H9 (cell line): ENCODE results near the gene RPGR. TPM values are rescaled to one million over a fixed set of nuclear protein-coding genes. Genes with fewer than 3 reads are reported as not detected.
A peak's percentile ranks its signal among the peaks of the same experiment; 100 is the strongest.

Experiments used
- DNase-seq: peaks from one replicate; pipeline ENCODE4 v3.0.0-alpha.2; 2017
- H2AFZ ChIP-seq: one replicate; pipeline ENCODE4 v1.6.1; 2013; ENCODE audit warnings: mild to moderate bottlenecking, low read length, control low read depth, moderate library complexity
- H2AK5ac ChIP-seq: 2 replicates; pipeline ENCODE4 v1.6.1; 2013; ENCODE audit warnings: low read length, control low read depth, mixed read lengths; ENCODE audit not compliant: insufficient read length
- H2BK120ac ChIP-seq: one replicate; pipeline ENCODE4 v1.6.1; 2013; ENCODE audit warnings: low read depth, mild to moderate bottlenecking, low read length, control low read depth, inconsistent platforms; ENCODE audit not compliant: poor library complexity, severe bottlenecking
- H2BK12ac ChIP-seq: 2 replicates; pipeline ENCODE4 v1.6.1; 2013; ENCODE audit warnings: low read length, control low read depth, mixed read lengths, low read depth; ENCODE audit not compliant: insufficient read length
- H2BK15ac ChIP-seq: 2 replicates; pipeline ENCODE4 v1.6.1; 2013; ENCODE audit warnings: low read depth, low read length, control low read depth
- H2BK20ac ChIP-seq: one replicate; pipeline ENCODE4 v1.6.1; 2013; ENCODE audit warnings: low read depth, mild to moderate bottlenecking, low read length, control low read depth, inconsistent platforms; ENCODE audit not compliant: poor library complexity, severe bottlenecking
- H2BK5ac ChIP-seq: 2 replicates; pipeline ENCODE4 v1.6.1; 2013; ENCODE audit warnings: low read length, control low read depth, mixed read lengths; ENCODE audit not compliant: insufficient read length
- H3K14ac ChIP-seq: 2 replicates; pipeline ENCODE4 v1.6.1; 2013; ENCODE audit warnings: low read length, control low read depth; ENCODE audit not compliant: insufficient read depth
- H3K18ac ChIP-seq: 2 replicates; pipeline ENCODE4 v1.6.1; 2013; ENCODE audit warnings: low read depth, mild to moderate bottlenecking, mixed read lengths, low read length, control low read depth; ENCODE audit not compliant: insufficient read length
- H3K23ac ChIP-seq: 2 replicates; pipeline ENCODE4 v1.6.1; 2013; ENCODE audit warnings: low read length, control low read depth, mixed read lengths, low read depth; ENCODE audit not compliant: insufficient read length
- H3K23me2 ChIP-seq: 2 replicates; pipeline ENCODE4 v1.6.1; 2013; ENCODE audit warnings: low read depth, mild to moderate bottlenecking, mixed read lengths, low read length, control low read depth; ENCODE audit not compliant: insufficient read length, poor library complexity, severe bottlenecking
- H3K27ac ChIP-seq: 2 replicates; pipeline ENCODE4 v1.5.1; 2013; ENCODE audit warnings: low read length, control low read depth, mixed read lengths, low read depth; ENCODE audit not compliant: insufficient read length
- H3K27me3 ChIP-seq: 2 replicates; pipeline ENCODE4 v1.6.1; 2013; ENCODE audit warnings: low read length, control low read depth, inconsistent platforms; ENCODE audit not compliant: insufficient read depth
- H3K4ac ChIP-seq: 2 replicates; pipeline ENCODE4 v1.6.1; 2013; ENCODE audit warnings: low read depth, mild to moderate bottlenecking, control low read depth, inconsistent platforms, low read length, moderate library complexity
- H3K4me1 ChIP-seq: 2 replicates; pipeline ENCODE4 v1.6.1; 2013; ENCODE audit warnings: low read length, control low read depth, inconsistent platforms; ENCODE audit not compliant: insufficient read depth
- H3K4me2 ChIP-seq: 2 replicates; pipeline ENCODE4 v1.6.1; 2013; ENCODE audit warnings: low read length, control low read depth, mixed read lengths; ENCODE audit not compliant: insufficient read length, insufficient read depth
- H3K56ac ChIP-seq: 2 replicates; pipeline ENCODE4 v1.6.1; 2013; ENCODE audit warnings: low read depth, mild to moderate bottlenecking, mixed read lengths, low read length, control low read depth; ENCODE audit not compliant: insufficient read length
- H3K79me1 ChIP-seq: 2 replicates; pipeline ENCODE4 v1.6.1; 2013; ENCODE audit warnings: low read depth, mild to moderate bottlenecking, moderate library complexity, low read length, control low read depth, inconsistent platforms; ENCODE audit not compliant: insufficient read depth, poor library complexity, severe bottlenecking
- H3K79me2 ChIP-seq: 2 replicates; pipeline ENCODE4 v1.6.1; 2013; ENCODE audit warnings: low read length, control low read depth, inconsistent platforms; ENCODE audit not compliant: insufficient read depth
- H3K9ac ChIP-seq: 2 replicates; pipeline ENCODE4 v1.6.1; 2013; ENCODE audit warnings: low read length, control low read depth, mixed read lengths; ENCODE audit not compliant: insufficient read length; ENCODE audit errors: extremely low read depth
- H3K9me3 ChIP-seq: one replicate; pipeline ENCODE4 v1.6.1; 2013; ENCODE audit warnings: low read depth, low read length, inconsistent platforms; ENCODE audit not compliant: control insufficient read depth
- H3T11ph ChIP-seq: one replicate; pipeline ENCODE4 v1.6.1; 2013; ENCODE audit warnings: mild to moderate bottlenecking, low read length, control low read depth, inconsistent platforms
- H4K20me1 ChIP-seq: one replicate; pipeline ENCODE4 v1.6.1; 2013; ENCODE audit not compliant: control insufficient read depth, insufficient read length, insufficient read depth
- H4K5ac ChIP-seq: 2 replicates; pipeline ENCODE4 v1.6.1; 2013; ENCODE audit warnings: low read depth, mild to moderate bottlenecking, mixed read lengths, low read length, control low read depth; ENCODE audit not compliant: insufficient read length
- H4K8ac ChIP-seq: replicated peaks from 2 replicates; pipeline ENCODE4 v1.6.1; 2013; ENCODE audit warnings: low read length, control low read depth, mixed read lengths, low read depth; ENCODE audit not compliant: insufficient read length
- H4K91ac ChIP-seq: 2 replicates; pipeline ENCODE4 v1.6.1; 2013; ENCODE audit warnings: low read depth, mild to moderate bottlenecking, moderate library complexity, mixed read lengths, low read length, control low read depth; ENCODE audit not compliant: insufficient read length
- H3K27ac Mint-ChIP-seq, 3 experiments: 2 replicates in 2 of 3; 3 replicates in 1 of 3; pipeline ENCODE4 v1.8.0; 2020 to 2021; ENCODE audit warnings: mixed read lengths in 3 of 3, mild to moderate bottlenecking in 1 of 3, moderate library complexity in 1 of 3
- H3K27me3 Mint-ChIP-seq: 2 replicates; pipeline ENCODE4 v1.8.0; 2021; ENCODE audit warnings: low read depth, mild to moderate bottlenecking, moderate library complexity, mixed read lengths
- H3K36me3 Mint-ChIP-seq, 3 experiments: 2 replicates in 2 of 3; 3 replicates in 1 of 3; pipeline ENCODE4 v1.8.0; 2020 to 2021; ENCODE audit warnings: low read depth in 3 of 3, mixed read lengths in 3 of 3; ENCODE audit not compliant: insufficient read depth in 1 of 3
- H3K4me1 Mint-ChIP-seq, 2 experiments: 2 replicates each; pipeline ENCODE4 v1.8.0; 2020; ENCODE audit warnings: mixed read lengths in 2 of 2
- H3K4me3 Mint-ChIP-seq, 2 experiments: 2 replicates in 1 of 2; 3 replicates in 1 of 2; pipeline ENCODE4 v1.8.0; 2020 to 2021; ENCODE audit warnings: mild to moderate bottlenecking in 2 of 2, mixed read lengths in 2 of 2, moderate library complexity in 1 of 2
- H3K9me3 Mint-ChIP-seq, 2 experiments: 2 replicates in 1 of 2; 3 replicates in 1 of 2; pipeline ENCODE4 v1.8.0; 2020; ENCODE audit warnings: mild to moderate bottlenecking in 2 of 2, mixed read lengths in 2 of 2, moderate library complexity in 1 of 2
- CTCF ChIP-seq: fragments of 200-600 bp; sonication (generic); conservative IDR thresholded peaks from 3 replicates; pipeline ENCODE4 v1.8.0; 2021; ENCODE audit warnings: antibody characterized with exemption, mild to moderate bottlenecking
- WGBS: extraction: QIAGEN DNeasy Blood & Tissue Kit; methylation state at CpG from one replicate; pipeline ENCODE4 v1.1.7; 2013; ENCODE audit warnings: missing lambda C conversion rate, low lambda C conversion rate, mixed read lengths; ENCODE audit not compliant: insufficient read length; ENCODE audit errors: extremely low coverage; 5-methylcytosine and 5-hydroxymethylcytosine counted together
- total RNA-seq: library from RNA; stranded (reverse); gene quantifications from 2 replicates; pipeline ENCODE4 v1.2.1, GENCODE V29; 2021

Gene RPGR
- total RNA-seq, 1 experiment from 2014 or later: 7.3 TPM

- no peak overlapping the region for H3K4me3 Mint-ChIP-seq
- H3T11ph ChIP-seq: no peak overlapping the region
- no peak overlapping the region for H3K4ac ChIP-seq
- no peaks in the 10 kb centered on the region for H3K79me1 ChIP-seq
- H3K23me2 ChIP-seq: no peaks in the 10 kb centered on the region
- peaks cover 10 to 19% of the 10 kb centered on the region in 2 experiments; a peak in 4 of 5 replicates for H3K9me3 Mint-ChIP-seq
- H3K27me3 Mint-ChIP-seq: no peaks in the 10 kb centered on the region
- no peak overlapping the region for H2AFZ ChIP-seq
- no peak overlapping the region for H2BK15ac ChIP-seq
- H3K9ac ChIP-seq: no peak overlapping the region
- H3K9me3 ChIP-seq: peaks cover 6% of the 10 kb centered on the region
- no peak overlapping the region for H2BK12ac ChIP-seq
- H3K79me2 ChIP-seq: no peaks in the 10 kb centered on the region
- H4K20me1 ChIP-seq: no peaks in the 10 kb centered on the region
- H3K4me1 ChIP-seq: peaks cover 4% of the 10 kb centered on the region; the same call in 1 of the 2 replicates
- H3K18ac ChIP-seq: no peak overlapping the region
- H3K36me3 Mint-ChIP-seq: peaks cover 4 to 8% (median 7%) of the 10 kb centered on the region in 3 experiments; a peak in 5 of 7 replicates
- H4K91ac ChIP-seq: no peak overlapping the region
- DNase-seq: no peak
- TF ChIP-seq CTCF: no peak
- H3K4me2 ChIP-seq: peak overlapping the region; percentile 57
- H2BK5ac ChIP-seq: no peak overlapping the region
- H4K5ac ChIP-seq: no peak overlapping the region
- H2BK20ac ChIP-seq: no peak overlapping the region
- no peak overlapping the region for H3K56ac ChIP-seq
- no peak overlapping the region for H2BK120ac ChIP-seq
- WGBS: no CpG with 5 or more reads among the region's 2 CpGs
- no peak overlapping the region for H2AK5ac ChIP-seq
- no peak overlapping the region for H3K14ac ChIP-seq
- no peak overlapping the region for H3K23ac ChIP-seq
- no peak overlapping the region for H3K27ac ChIP-seq
- H3K27me3 ChIP-seq: no peaks in the 10 kb centered on the region
- H3K27ac Mint-ChIP-seq: no peak overlapping the region
- H4K8ac ChIP-seq: no peak overlapping the region
- peaks cover 0 to 2% of the 10 kb centered on the region in 2 experiments; a peak in 1 of 4 replicates for H3K4me1 Mint-ChIP-seq
These were observed 33.6 kb downstream of the RPGR start for GRCh38 chrX:38293741-38294140.
